DND-41 (cell line): ENCODE results near the gene PCSK4.
"Not testable (repeated sequence)": the region's sequence is repeated elsewhere in the genome, so short reads cannot be mapped to it uniquely, and the experiment has no call there.

Experiments used
- ATAC-seq: fragments of 200-7000 bp; cut with Tn5 transposase; 3 replicates; pipeline ENCODE4 v1.9.1; 2021; ENCODE audit warnings: low read depth; ENCODE audit not compliant: insufficient read depth
- DNase-seq: peaks from one replicate; pipeline ENCODE4 v3.0.0-alpha.2; 2020
- H2AFZ ChIP-seq: 2 replicates; pipeline ENCODE4 v1.6.0; 2012; ENCODE audit warnings: low read depth, low read length
- H3K27ac ChIP-seq: 2 replicates; pipeline ENCODE4 v1.5.1; 2012; ENCODE audit warnings: low read length, inconsistent platforms
- H3K27me3 ChIP-seq: fragments of 200-600 bp; sonication (generic); 2 replicates; pipeline ENCODE4 v1.6.0; 2012; ENCODE audit warnings: low read length, mild to moderate bottlenecking, inconsistent platforms; ENCODE audit not compliant: insufficient read depth, poor library complexity
- H3K36me3 ChIP-seq: 2 replicates; pipeline ENCODE4 v1.5.1; 2012; ENCODE audit warnings: low read length, inconsistent platforms; ENCODE audit not compliant: insufficient read depth
- H3K4me1 ChIP-seq: 2 replicates; pipeline ENCODE4 v1.5.1; 2012; ENCODE audit warnings: mild to moderate bottlenecking, low read length; ENCODE audit not compliant: insufficient read depth
- H3K4me2 ChIP-seq: 2 replicates; pipeline ENCODE4 v1.6.0; 2012; ENCODE audit warnings: mild to moderate bottlenecking, moderate library complexity, low read length, inconsistent platforms; ENCODE audit not compliant: insufficient read depth
- H3K4me3 ChIP-seq, 2 experiments: fragments of 200-600 bp in 1 of 2; shearing (Covaris generic) in 1 of 2; 2 replicates each; pipeline ENCODE4 v1.5.1; 2012 to 2016; ENCODE audit warnings: inconsistent platforms in 2 of 2, low read length in 2 of 2, mild to moderate bottlenecking in 2 of 2, low read depth in 1 of 2, moderate library complexity in 1 of 2
- H3K79me2 ChIP-seq: 2 replicates; pipeline ENCODE4 v1.6.0; 2012; ENCODE audit warnings: low read length, inconsistent platforms; ENCODE audit not compliant: insufficient read depth
- H3K9ac ChIP-seq: 2 replicates; pipeline ENCODE4 v1.6.0; 2012; ENCODE audit warnings: low read depth, mild to moderate bottlenecking, inconsistent platforms, low read length, moderate library complexity
- H3K9me3 ChIP-seq: 2 replicates; pipeline ENCODE4 v1.5.1; 2012; ENCODE audit warnings: low read length, moderate library complexity, mild to moderate bottlenecking, inconsistent platforms; ENCODE audit not compliant: insufficient read depth, severe bottlenecking
- H4K20me1 ChIP-seq: 2 replicates; pipeline ENCODE4 v1.6.0; 2012; ENCODE audit warnings: low read length; ENCODE audit not compliant: insufficient read depth
- EZH2 ChIP-seq: IDR thresholded peaks from 3 replicates; pipeline ENCODE4 v1.6.1; 2012; ENCODE audit warnings: borderline replicate concordance, low read depth, mild to moderate bottlenecking, moderate library complexity, low read length, inconsistent platforms; ENCODE audit not compliant: severe bottlenecking
- TF ChIP-seq, protein P1 (sequence below): IDR thresholded peaks from 2 replicates; pipeline ENCODE4 v1.5.1; 2012; ENCODE audit warnings: borderline replicate concordance, low read length, moderate library complexity, mild to moderate bottlenecking; ENCODE audit not compliant: poor library complexity, severe bottlenecking; ENCODE audit errors: extremely low read depth

The PCSK4 gene

DNA sequence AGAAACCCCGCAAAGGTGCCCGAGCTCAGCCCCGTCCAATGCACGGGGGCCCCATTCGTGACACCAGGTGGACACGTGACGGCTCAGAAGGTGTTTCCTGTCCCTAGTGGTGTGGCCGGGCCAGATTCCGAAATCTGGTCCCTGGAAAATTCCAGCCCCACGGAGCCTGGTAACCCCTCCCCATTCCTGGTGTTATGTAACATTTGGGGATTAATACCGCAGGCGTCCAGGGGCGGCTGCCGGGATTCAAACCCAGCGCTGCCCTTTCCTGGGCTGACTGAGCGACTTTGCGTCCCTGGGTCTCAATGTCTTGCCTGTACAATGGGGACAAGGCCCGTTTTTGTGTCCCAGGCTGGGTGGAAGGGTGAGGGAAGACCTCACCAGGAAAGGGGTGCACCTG, 32.7 kb upstream of the PCSK4 start:
- Histone ChIP-seq H3K9me3 (no peaks in the 10 kb centered on the region), H3K4me3 (no peak overlapping the region), H2AFZ (no peak overlapping the region), H3K27ac (no peak overlapping the region), H3K79me2 (no peaks in the 10 kb centered on the region), H3K4me1 (no peaks in the 10 kb centered on the region), H3K36me3 (no peaks in the 10 kb centered on the region), H4K20me1 (no peaks in the 10 kb centered on the region), H3K4me2 (no peak overlapping the region), H3K27me3 (no peaks in the 10 kb centered on the region), H3K9ac (no peak overlapping the region)
- TF ChIP-seq, protein P1, sequence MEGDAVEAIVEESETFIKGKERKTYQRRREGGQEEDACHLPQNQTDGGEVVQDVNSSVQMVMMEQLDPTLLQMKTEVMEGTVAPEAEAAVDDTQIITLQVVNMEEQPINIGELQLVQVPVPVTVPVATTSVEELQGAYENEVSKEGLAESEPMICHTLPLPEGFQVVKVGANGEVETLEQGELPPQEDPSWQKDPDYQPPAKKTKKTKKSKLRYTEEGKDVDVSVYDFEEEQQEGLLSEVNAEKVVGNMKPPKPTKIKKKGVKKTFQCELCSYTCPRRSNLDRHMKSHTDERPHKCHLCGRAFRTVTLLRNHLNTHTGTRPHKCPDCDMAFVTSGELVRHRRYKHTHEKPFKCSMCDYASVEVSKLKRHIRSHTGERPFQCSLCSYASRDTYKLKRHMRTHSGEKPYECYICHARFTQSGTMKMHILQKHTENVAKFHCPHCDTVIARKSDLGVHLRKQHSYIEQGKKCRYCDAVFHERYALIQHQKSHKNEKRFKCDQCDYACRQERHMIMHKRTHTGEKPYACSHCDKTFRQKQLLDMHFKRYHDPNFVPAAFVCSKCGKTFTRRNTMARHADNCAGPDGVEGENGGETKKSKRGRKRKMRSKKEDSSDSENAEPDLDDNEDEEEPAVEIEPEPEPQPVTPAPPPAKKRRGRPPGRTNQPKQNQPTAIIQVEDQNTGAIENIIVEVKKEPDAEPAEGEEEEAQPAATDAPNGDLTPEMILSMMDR, result no peak
- TF ChIP-seq EZH2, result no peak
- ATAC-seq (no peak), DNase-seq (no peak)

DNA sequence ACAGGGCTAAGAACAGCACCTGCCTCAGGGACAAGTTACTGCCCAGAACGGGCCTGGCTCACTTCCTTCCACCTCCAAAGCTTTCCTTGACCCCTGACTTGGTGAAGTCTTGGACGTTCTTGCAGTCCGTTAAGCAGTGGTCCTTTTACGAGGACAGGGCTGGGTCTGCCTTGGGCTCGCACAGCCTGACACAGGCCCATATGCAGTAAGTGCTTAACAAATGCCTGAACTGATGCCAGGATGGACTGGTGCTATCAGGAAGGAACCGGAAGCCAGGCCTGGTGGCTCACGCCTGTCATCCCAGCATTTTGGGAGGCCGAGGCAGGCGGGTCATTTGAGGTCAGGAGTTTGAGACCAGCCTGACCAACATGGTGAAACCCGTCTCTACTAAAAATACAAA, 31.9 kb upstream of the PCSK4 start:
- ATAC-seq (no peak), DNase-seq (no peak)
- no peaks in the 10 kb centered on the region for H3K79me2 ChIP-seq
- H3K36me3 ChIP-seq, result no peaks in the 10 kb centered on the region
- H4K20me1 ChIP-seq, result no peaks in the 10 kb centered on the region
- H3K27me3 ChIP-seq, result no peaks in the 10 kb centered on the region
- TF ChIP-seq, protein P1, result no peak
- TF ChIP-seq EZH2, result no peak
- H3K4me1 ChIP-seq, result no peaks in the 10 kb centered on the region
- H3K9ac ChIP-seq, result no peak overlapping the region
- H3K4me2 ChIP-seq, result no peak overlapping the region
- no peaks in the 10 kb centered on the region for H3K9me3 ChIP-seq
- no peak overlapping the region for H3K27ac ChIP-seq
- no peak overlapping the region for H3K4me3 ChIP-seq
- H2AFZ ChIP-seq, result no peak overlapping the region

DNA sequence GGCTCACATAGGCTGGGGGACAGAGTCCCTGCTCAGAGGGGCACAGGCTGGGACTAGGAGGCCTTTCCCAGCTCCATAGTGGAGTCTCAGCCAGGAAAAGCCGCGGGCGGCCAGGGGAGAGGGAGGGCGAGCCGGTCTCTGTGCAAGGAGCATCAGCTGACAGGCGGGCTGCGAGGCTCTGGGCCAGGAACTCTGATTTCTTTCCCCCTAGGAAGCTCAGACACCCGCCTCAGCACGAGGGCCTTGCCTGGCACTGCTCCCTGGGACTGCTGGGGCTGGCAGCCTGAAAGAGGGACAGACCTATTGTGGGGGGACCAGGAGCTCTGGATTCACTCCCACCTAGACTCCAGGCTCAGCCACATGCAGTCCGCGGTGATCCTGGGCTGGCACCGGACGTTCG, 31.5 kb upstream of the PCSK4 start:
- H3K4me2 ChIP-seq, result no peak overlapping the region
- no peaks in the 10 kb centered on the region for H4K20me1 ChIP-seq
- H3K9me3 ChIP-seq, result no peaks in the 10 kb centered on the region
- H3K36me3 ChIP-seq, result no peaks in the 10 kb centered on the region
- no peak for TF ChIP-seq EZH2
- TF ChIP-seq, protein P1, result no peak
- H3K4me3 ChIP-seq, result no peak overlapping the region
- H3K79me2 ChIP-seq, result no peaks in the 10 kb centered on the region
- H3K27ac ChIP-seq, result no peak overlapping the region
- H3K27me3 ChIP-seq, result no peaks in the 10 kb centered on the region
- H3K4me1 ChIP-seq, result no peaks in the 10 kb centered on the region
- H2AFZ ChIP-seq, result no peak overlapping the region
- no peak overlapping the region for H3K9ac ChIP-seq
- no peak for DNase-seq
- no peak for ATAC-seq

DNA sequence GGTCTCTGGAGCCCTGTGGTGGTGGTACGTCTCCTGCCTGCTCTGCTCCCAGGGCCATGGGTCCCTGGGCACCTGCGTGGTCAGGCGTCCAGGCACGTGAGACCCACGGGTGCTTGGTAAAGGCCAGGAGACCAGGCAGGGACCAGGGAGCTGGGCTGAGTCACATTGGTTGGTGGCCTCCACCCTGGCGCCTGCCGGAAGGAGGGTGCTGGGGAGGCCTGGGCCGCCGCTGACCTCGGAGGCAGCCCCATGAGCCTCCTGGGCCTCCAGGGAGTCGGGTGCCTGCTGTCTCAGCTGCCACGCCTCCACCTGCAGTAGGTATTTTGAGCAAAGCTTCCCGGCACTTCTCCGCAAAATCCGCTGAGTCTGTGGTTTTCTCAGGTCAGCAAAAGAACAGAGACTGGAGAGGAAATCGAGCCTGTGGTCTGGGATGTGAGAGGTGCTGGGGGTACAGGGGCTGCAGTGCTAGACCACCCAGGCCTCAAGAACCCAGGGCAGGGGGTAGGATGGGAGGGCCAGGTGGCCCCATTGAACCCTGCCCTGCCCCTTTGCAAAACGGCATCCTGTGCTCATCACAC, 30.1 kb upstream of the PCSK4 start:
- DNase-seq (no peak), ATAC-seq (no peak)
- TF ChIP-seq, protein P1, result no peak
- TF ChIP-seq EZH2, result no peak
- no peak overlapping the region for H3K27ac ChIP-seq
- no peaks in the 10 kb centered on the region for H3K79me2 ChIP-seq
- no peaks in the 10 kb centered on the region for H4K20me1 ChIP-seq
- H3K36me3 ChIP-seq, result no peaks in the 10 kb centered on the region
- H3K4me2 ChIP-seq, result no peak overlapping the region
- H3K4me1 ChIP-seq, result no peaks in the 10 kb centered on the region
- H2AFZ ChIP-seq, result no peak overlapping the region
- H3K9ac ChIP-seq, result no peak overlapping the region
- no peaks in the 10 kb centered on the region for H3K27me3 ChIP-seq
- H3K9me3 ChIP-seq, result no peaks in the 10 kb centered on the region
- H3K4me3 ChIP-seq, result no peak overlapping the region

DNA sequence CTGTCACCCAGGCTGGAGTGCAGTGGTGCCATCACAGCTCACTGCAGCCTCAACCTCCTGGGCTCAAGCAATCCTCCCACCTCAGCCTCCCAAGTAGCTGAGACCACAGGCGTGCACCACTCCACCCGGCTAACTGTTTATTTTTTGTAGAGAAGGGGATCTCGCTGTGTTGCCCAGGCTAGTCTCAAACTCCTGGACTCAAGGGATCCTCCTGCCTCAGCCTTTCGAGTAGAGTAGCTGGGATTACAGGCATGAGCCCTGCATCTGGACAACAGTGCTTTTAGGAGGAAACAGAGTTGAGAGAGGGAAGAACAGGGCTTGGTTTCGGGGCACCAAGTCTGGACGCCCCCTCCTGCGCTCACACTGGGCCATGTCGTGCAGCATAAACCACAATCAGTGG, 29.7 kb upstream of the PCSK4 start:
- H3K9ac ChIP-seq, H2AFZ ChIP-seq, H3K4me2 ChIP-seq, H3K9me3 ChIP-seq, H3K4me3 ChIP-seq, H3K36me3 ChIP-seq, H4K20me1 ChIP-seq, ATAC-seq, DNase-seq, H3K27ac ChIP-seq, H3K27me3 ChIP-seq, H3K4me1 ChIP-seq, H3K79me2 ChIP-seq: not testable (repeated sequence)
